SK-N-SH treated with all-trans-retinoic acid at 6 μM for 48 hours (cell line): ENCODE measurements around the gene SPIRE2.
"Not testable (repeated sequence)": the region's sequence is repeated elsewhere in the genome, so short reads cannot be mapped to it uniquely, and the experiment has no call there.

Experiments used
- ATAC-seq: fragments of 200-7000 bp; cut with Tn5 transposase; 3 replicates; pipeline ENCODE4 v1.9.1; 2020; ENCODE audit warnings: mild to moderate bottlenecking, moderate library complexity
- ARNTL ChIP-seq: fragments of 450-650 bp; formaldehyde crosslinking; IDR thresholded peaks from 2 replicates; pipeline ENCODE4 v1.5.0; 2020; ENCODE audit warnings: low read depth, mild to moderate bottlenecking, moderate library complexity, borderline replicate concordance
- BACH2 ChIP-seq: fragments of 250-450 bp; sonication (Bioruptor Pico); IDR thresholded peaks from 2 replicates; pipeline ENCODE4 v1.9.0; 2021; ENCODE audit warnings: mild to moderate bottlenecking, borderline replicate concordance
- CSDC2 ChIP-seq: fragments of 250-450 bp; sonication (Bioruptor Pico); IDR thresholded peaks from 2 replicates; pipeline ENCODE4 v1.5.0; 2020; ENCODE audit warnings: mild to moderate bottlenecking, moderate library complexity
- ESRRG ChIP-seq: fragments of 250-450 bp; sonication (Bioruptor Pico); IDR thresholded peaks from 2 replicates; pipeline ENCODE4 v1.6.1; 2021; ENCODE audit warnings: mild to moderate bottlenecking
- ISL1 ChIP-seq: fragments of 250-450 bp; sonication (Bioruptor Pico); IDR thresholded peaks from 2 replicates; pipeline ENCODE4 v2.1.2; 2022; ENCODE audit warnings: mild to moderate bottlenecking, moderate library complexity
- PPARA ChIP-seq: fragments of 250-450 bp; sonication (Bioruptor Pico); IDR thresholded peaks from 2 replicates; pipeline ENCODE4 v1.5.0; 2020; ENCODE audit warnings: mild to moderate bottlenecking, borderline replicate concordance
- TCF4 ChIP-seq: fragments of 250-450 bp; sonication (Bioruptor Pico); IDR thresholded peaks from 2 replicates; pipeline ENCODE4 v1.8.0; 2021; ENCODE audit warnings: mild to moderate bottlenecking, moderate library complexity, borderline replicate concordance
- TOX ChIP-seq: fragments of 250-450 bp; sonication (Bioruptor Pico); IDR thresholded peaks from 2 replicates; pipeline ENCODE4 v1.8.0; 2021; ENCODE audit warnings: mild to moderate bottlenecking, moderate library complexity, borderline replicate concordance
- ZFP3 ChIP-seq: fragments of 250-450 bp; sonication (Bioruptor Pico); IDR thresholded peaks from 2 replicates; pipeline ENCODE4 v1.5.0; 2020; ENCODE audit warnings: mild to moderate bottlenecking, moderate library complexity
- ZNF70 ChIP-seq: fragments of 450-650 bp; formaldehyde crosslinking; IDR thresholded peaks from 2 replicates; pipeline ENCODE4 v1.5.0; 2020; ENCODE audit warnings: mild to moderate bottlenecking, moderate library complexity
- TF ChIP-seq, protein P1 (sequence below): fragments of 250-450 bp; sonication (Bioruptor Pico); IDR thresholded peaks from 2 replicates; pipeline ENCODE4 v1.8.0; 2021; ENCODE audit warnings: low read depth, mild to moderate bottlenecking, moderate library complexity, borderline replicate concordance
- TF ChIP-seq, protein P2 (sequence below): fragments of 250-450 bp; sonication (Bioruptor Pico); IDR thresholded peaks from 2 replicates; pipeline ENCODE4 v1.5.0; 2020; ENCODE audit warnings: mild to moderate bottlenecking, moderate library complexity
- TF ChIP-seq, protein P3 (sequence below): fragments of 250-450 bp; sonication (Bioruptor Pico); IDR thresholded peaks from 2 replicates; pipeline ENCODE4 v1.5.1; 2021; ENCODE audit warnings: mild to moderate bottlenecking, moderate library complexity
- TF ChIP-seq, protein P4 (sequence below): fragments of 250-450 bp; sonication (Bioruptor Pico); IDR thresholded peaks from 2 replicates; pipeline ENCODE4 v1.8.0; 2020; ENCODE audit warnings: mild to moderate bottlenecking, moderate library complexity, borderline replicate concordance

Gene SPIRE2

DNA sequence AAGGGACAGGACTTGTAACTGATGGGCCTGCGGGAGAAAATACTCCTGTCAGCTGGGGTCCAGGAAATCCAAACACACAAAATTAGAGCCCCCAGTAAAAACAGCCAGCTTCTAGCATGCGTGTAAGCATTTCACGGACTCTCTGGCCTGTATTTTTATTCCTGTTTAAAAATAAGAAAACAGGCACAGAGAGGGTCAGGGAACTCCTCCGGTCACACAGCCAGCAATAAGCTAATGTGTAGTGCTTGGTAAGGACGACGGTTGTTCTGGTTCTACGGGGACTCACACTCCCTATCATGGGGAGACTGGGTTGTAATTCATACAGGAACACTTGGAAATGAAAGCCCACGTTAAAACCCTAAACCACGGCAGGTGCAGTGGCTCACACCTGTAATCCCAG lies 43.6 kb downstream of the SPIRE2 start (continued):
- TF ChIP-seq, protein P1, sequence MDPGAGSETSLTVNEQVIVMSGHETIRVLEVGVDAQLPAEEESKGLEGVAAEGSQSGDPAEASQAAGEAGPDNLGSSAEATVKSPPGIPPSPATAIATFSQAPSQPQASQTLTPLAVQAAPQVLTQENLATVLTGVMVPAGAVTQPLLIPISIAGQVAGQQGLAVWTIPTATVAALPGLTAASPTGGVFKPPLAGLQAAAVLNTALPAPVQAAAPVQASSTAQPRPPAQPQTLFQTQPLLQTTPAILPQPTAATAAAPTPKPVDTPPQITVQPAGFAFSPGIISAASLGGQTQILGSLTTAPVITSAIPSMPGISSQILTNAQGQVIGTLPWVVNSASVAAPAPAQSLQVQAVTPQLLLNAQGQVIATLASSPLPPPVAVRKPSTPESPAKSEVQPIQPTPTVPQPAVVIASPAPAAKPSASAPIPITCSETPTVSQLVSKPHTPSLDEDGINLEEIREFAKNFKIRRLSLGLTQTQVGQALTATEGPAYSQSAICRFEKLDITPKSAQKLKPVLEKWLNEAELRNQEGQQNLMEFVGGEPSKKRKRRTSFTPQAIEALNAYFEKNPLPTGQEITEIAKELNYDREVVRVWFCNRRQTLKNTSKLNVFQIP (CRISPR knock-in tag): no peak
- TF ChIP-seq BACH2: no peak

DNA sequence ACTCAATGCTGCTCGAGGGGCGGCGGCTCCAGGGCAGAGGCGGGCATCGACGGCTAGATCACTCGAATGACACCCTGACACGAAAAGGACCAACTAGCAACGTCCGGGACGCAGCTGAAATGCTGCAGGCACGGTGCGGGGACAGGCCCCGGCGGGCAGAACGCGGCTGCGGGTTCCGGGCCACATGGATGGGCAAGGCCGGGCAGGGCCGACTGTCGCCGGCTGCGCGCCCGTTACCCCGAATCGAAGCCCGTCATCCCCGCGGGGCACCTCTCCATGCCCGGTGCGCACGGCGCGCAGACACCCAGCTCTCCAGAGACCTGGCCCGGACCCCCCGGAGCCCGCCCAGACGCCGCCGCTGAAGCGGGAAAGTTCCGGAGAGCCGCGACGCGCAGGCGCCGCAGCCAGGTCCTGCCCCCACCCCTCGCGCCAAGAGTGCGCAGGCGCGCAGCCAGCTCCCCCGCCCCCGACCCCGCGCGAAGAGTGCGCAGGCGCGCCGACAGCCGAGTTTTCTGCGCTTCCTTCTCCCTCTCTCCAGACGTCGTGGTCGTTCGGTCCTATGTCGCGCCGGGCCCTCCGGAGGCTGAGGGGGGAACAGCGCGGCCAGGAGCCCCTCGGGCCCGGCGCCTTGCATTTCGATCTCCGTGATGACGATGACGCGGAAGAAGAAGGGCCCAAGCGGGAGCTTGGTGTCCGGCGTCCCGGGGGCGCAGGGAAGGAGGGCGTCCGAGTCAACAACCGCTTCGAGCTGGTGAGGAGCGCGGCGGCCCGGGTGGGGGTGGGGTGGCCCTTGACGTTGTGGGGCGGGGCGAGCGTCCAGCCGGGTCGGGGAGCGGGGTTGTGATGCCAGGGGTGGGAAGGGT lies 45.1 kb downstream of the SPIRE2 start, which contains the start of gene TCF25:
Gene TCF25 (plus strand): TSS at position 484 of the 863 bp plus-strand sequence. CDS start 76 bp downstream, at position 560.
- peak; percentile 70 for ATAC-seq
- no peak for TF ChIP-seq TOX (CRISPR knock-in tag)
- TF ChIP-seq, protein P2, sequence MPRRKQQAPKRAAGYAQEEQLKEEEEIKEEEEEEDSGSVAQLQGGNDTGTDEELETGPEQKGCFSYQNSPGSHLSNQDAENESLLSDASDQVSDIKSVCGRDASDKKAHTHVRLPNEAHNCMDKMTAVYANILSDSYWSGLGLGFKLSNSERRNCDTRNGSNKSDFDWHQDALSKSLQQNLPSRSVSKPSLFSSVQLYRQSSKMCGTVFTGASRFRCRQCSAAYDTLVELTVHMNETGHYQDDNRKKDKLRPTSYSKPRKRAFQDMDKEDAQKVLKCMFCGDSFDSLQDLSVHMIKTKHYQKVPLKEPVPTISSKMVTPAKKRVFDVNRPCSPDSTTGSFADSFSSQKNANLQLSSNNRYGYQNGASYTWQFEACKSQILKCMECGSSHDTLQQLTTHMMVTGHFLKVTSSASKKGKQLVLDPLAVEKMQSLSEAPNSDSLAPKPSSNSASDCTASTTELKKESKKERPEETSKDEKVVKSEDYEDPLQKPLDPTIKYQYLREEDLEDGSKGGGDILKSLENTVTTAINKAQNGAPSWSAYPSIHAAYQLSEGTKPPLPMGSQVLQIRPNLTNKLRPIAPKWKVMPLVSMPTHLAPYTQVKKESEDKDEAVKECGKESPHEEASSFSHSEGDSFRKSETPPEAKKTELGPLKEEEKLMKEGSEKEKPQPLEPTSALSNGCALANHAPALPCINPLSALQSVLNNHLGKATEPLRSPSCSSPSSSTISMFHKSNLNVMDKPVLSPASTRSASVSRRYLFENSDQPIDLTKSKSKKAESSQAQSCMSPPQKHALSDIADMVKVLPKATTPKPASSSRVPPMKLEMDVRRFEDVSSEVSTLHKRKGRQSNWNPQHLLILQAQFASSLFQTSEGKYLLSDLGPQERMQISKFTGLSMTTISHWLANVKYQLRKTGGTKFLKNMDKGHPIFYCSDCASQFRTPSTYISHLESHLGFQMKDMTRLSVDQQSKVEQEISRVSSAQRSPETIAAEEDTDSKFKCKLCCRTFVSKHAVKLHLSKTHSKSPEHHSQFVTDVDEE: 0 out of 2 replicates have a peak, but pooled peaks have one; percentile 26

DNA sequence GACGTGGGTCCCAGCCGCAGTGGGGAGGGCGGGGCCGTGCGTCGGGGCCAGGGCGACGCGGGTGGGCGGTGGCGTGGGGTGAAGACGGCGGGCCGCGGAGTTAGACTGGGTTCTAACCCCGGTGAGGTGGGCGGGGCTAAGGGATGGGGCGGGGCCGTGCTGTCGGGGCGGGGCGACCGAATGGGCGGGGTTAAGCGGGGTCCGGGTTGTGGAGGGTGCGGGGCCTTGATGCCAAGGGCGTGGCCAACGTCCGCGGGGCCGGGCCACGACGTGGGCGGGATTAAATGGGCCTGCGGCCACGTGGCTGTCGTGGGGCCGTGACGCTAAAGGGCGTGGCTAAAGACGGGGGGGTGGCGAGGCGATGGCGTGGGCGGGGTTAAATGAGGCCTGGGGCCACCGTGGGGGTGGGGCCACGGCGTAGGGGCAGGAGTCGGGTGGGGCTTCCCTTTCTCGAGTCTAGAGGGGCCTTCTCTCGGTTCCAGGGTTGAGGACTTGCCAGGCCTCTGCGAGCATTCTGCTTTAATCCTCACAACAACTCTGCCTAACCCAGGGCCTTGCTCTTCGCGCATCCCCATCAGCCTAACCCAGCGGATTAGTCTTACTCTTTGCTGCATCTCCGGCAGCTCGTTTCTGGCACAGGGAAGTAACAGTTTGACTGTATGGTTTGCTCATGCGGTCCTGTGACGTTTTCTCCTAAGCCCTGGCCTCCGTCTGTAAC lies 45.9 kb downstream of the SPIRE2 start:
- TF ChIP-seq ZNF70 (CRISPR knock-in tag) (no peak), PPARA (CRISPR knock-in tag) (no peak), ZFP3 (CRISPR knock-in tag) (peak; percentile 88), BACH2 (no peak), ARNTL (no peak), TCF4 (CRISPR knock-in tag) (no peak), ISL1 (no peak), CSDC2 (CRISPR knock-in tag) (no peak)
- TF ChIP-seq, protein P3, sequence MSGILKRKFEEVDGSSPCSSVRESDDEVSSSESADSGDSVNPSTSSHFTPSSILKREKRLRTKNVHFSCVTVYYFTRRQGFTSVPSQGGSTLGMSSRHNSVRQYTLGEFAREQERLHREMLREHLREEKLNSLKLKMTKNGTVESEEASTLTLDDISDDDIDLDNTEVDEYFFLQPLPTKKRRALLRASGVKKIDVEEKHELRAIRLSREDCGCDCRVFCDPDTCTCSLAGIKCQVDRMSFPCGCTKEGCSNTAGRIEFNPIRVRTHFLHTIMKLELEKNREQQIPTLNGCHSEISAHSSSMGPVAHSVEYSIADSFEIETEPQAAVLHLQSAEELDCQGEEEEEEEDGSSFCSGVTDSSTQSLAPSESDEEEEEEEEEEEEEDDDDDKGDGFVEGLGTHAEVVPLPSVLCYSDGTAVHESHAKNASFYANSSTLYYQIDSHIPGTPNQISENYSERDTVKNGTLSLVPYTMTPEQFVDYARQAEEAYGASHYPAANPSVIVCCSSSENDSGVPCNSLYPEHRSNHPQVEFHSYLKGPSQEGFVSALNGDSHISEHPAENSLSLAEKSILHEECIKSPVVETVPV (CRISPR knock-in tag): no peak
- TF ChIP-seq, protein P4, sequence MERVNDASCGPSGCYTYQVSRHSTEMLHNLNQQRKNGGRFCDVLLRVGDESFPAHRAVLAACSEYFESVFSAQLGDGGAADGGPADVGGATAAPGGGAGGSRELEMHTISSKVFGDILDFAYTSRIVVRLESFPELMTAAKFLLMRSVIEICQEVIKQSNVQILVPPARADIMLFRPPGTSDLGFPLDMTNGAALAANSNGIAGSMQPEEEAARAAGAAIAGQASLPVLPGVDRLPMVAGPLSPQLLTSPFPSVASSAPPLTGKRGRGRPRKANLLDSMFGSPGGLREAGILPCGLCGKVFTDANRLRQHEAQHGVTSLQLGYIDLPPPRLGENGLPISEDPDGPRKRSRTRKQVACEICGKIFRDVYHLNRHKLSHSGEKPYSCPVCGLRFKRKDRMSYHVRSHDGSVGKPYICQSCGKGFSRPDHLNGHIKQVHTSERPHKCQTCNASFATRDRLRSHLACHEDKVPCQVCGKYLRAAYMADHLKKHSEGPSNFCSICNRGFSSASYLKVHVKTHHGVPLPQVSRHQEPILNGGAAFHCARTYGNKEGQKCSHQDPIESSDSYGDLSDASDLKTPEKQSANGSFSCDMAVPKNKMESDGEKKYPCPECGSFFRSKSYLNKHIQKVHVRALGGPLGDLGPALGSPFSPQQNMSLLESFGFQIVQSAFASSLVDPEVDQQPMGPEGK: peak; percentile 67; the same call in 1 of the 2 replicates
- TF ChIP-seq, all 23 proteins: peak for 2
- ATAC-seq: peak; percentile 80

DNA sequence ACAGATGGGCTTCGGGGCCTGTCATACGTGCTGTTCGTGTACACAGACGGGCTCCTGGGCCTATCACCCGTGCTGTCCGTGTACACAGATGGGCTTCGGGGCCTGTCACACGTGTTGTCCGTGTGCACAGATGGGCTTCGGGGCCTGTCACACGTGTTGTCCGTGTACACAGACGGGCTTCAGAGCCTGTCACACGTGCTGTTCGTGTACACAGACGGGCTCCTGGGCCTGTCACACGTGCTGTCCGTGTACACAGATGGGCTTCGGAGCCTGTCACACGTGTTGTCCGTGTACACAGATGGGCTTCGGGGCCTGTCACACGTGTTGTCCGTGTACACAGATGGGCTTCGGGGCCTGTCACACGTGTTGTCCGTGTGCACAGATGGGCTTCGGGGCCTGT lies 50.8 kb downstream of the SPIRE2 start:
- ATAC-seq: not testable (repeated sequence)

DNA sequence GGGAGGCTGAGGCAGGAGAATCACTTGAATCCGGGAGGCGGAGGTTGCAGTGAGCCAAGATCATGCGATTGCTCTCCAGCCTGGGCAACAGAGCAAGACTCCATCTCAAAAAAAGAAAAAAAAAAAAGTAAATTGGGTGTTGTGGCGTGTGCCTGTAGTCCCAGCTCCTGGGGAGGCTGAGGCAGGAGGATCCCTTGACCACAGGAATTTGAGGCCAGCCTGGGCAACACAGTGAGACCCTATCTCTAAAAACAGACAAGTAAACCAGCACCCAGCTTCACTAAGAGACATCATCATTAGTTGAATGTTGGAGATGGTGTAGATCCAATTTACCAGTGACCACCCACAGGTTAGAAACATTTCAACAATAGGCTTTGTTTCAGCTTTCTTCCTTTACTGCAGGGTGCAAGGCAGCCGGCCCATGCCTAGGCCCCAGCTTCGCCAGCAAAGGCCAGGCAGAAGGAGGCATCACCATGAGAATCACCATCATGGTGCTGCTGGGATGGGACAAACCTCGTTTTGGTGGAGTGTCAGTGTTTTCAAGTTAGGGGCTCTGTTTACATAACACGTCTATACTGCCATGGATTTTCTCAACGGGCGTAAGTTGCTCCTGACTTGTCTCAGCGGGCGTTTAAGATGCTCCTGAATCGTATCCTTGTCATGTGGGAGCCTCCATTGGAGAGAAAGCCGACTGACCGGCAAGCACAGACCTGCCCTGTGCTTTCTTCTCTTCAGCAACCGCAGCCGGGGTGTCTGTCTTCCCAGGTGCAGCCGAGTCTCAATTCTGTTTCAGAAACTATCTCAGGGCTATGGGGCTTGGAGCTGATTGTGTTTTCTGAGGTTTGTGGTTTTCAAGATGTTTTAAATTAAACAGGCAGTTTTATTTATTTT lies 52.4 kb downstream of the SPIRE2 start:
- TF ChIP-seq ESRRG: no peak
- ATAC-seq: no peak
